Measurements from ENCODE around the gene GYPC. TPM values are rescaled to one million over a fixed set of nuclear protein-coding genes. Genes with fewer than 3 reads are reported as not detected.

The GYPC gene
- 77.5 and 109 TPM in 2 replicates for total RNA-seq

GRCh38 chr2:126655500-126656430 is at the start of gene GYPC:
TSS of gene GYPC (plus strand) at chr2:126656158. CDS start at chr2:126656264, 106 bp downstream.

Small RNA genes lying within 50 kb of the gene (small RNA-seq; reads per million reads assigned to genes)
- not detected for gene RNU6-675P

Other genes with a start within 250 kb of the GYPC start
- gene TEX51, start 242.7 kb downstream of the GYPC start, total RNA-seq: not detected in 2 replicates